Prostate gland (tissue), 2 donors: ENCODE measurements around the gene RCAN1. TPM values are rescaled to one million over a fixed set of nuclear protein-coding genes. Genes with fewer than 3 reads are reported as not detected.
"Not testable (repeated sequence)": the region's sequence is repeated elsewhere in the genome, so short reads cannot be mapped to it uniquely, and the experiment has no call there.

Source experiments
- DNase-seq: peaks from one replicate; pipeline ENCODE4 v3.0.0-alpha.2; 2019; ENCODE audit warnings: low spot score
- H3K27ac ChIP-seq, 2 donors: fragments of 200-600 bp; sonication (generic); 2 replicates each; pipeline ENCODE4 v1.5.1; 2017 to 2019
- H3K27me3 ChIP-seq: fragments of 200-600 bp; sonication (generic); replicated peaks from 2 replicates; pipeline ENCODE4 v1.5.1; 2019; ENCODE audit not compliant: insufficient read depth
- H3K36me3 ChIP-seq, 2 donors: fragments of 200-600 bp; sonication (generic); 1 replicate in 1 of 2; 2 replicates in 1 of 2; pipeline versions ENCODE4 v1.5.1 to v1.8.1; 2017 to 2019
- H3K4me1 ChIP-seq: fragments of 200-600 bp; sonication (generic); replicated peaks from 2 replicates; pipeline ENCODE4 v1.5.1; 2019
- H3K4me3 ChIP-seq, 2 donors: fragments of 200-600 bp; sonication (generic); 2 replicates each; pipeline ENCODE4 v1.5.1; 2017 to 2019
- H3K9me3 ChIP-seq: fragments of 200-600 bp; sonication (generic); 2 replicates; pipeline ENCODE4 v1.5.1; 2017
- POLR2A ChIP-seq: fragments of 450-650 bp; IDR thresholded peaks from one replicate; pipeline ENCODE4 v1.6.1; 2016; ENCODE audit warnings: antibody characterized with exemption, mild to moderate bottlenecking
- POLR2AphosphoS5 ChIP-seq: sonication (generic); formaldehyde crosslinking; IDR thresholded peaks from one replicate; pipeline ENCODE4 v1.6.1; 2017; ENCODE audit warnings: antibody characterized with exemption
- WGBS: methylation state at CpG from one replicate; pipeline ENCODE4 v1.1.5; 2018; 5-methylcytosine and 5-hydroxymethylcytosine counted together
- intact Hi-C: fragments of 100-400 bp; cut with DNase I; formaldehyde crosslinking; loops from one replicate; pipeline ENCODE4 v1.14.2; 2022
- total RNA-seq, 2 donors: library from RNA; depleted of rRNA; stranded (reverse); fragments of >200 nt; gene quantifications; one replicate each; pipeline ENCODE4 v1.1.0, GENCODE V29; 2016

RCAN1 gene
- total RNA-seq, 2 donors from 2014 or later = 12.0 to 14.1 TPM

DNA sequence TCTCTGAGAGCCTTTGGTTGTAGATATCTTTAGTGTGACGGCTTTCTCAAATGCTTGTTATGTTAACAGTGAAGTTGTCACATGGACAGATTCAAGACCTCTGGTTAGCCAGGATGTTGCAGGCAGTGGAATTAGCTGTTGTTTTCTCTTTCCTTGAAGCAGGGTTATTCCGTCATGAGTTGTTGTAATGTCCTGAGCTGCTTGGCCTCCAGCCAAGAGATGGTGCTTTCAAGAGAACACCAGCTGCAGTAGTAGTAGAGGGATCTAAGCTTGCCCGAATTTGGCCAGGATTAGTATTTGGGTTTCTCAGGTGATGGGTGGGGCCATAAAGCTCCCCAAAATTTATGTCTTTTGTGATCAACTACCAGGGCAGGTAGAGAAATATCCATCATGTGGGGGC is 116.3 kb downstream of the RCAN1 start:
- H3K4me1 ChIP-seq = no peaks in the 10 kb centered on the region
- WGBS = 64% methylated on average over 3 of the region's 3 CpGs
- H3K4me3 ChIP-seq = no peak overlapping the region
- DNase-seq = no peak
- TF ChIP-seq POLR2A (no peak), POLR2AphosphoS5 (no peak)
- H3K36me3 ChIP-seq = no peaks in the 10 kb centered on the region
- H3K9me3 ChIP-seq = no peaks in the 10 kb centered on the region
- intact Hi-C loops = no loop called here
- no peak overlapping the region for H3K27ac ChIP-seq
- H3K27me3 ChIP-seq = no peaks in the 10 kb centered on the region

DNA sequence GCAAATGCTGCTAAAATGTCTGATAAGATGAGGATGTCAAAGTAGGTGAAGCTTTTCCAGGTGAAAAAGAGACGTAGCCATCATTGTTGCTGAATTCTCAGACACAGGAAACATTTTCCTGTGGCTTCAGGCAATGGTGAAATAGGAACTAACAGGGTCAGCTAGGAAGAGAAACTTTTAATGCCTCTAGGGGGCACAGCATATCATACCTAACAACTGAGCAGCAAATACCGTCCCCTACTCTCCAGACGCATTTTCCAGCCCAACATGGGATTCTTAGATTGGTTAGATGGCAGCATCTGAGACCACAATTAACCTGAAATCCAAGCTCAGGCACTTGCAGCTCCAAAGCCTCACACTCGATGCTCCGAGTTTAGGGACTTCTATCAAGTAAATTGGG is 131.1 kb downstream of the RCAN1 start:
- H3K36me3 ChIP-seq, DNase-seq, H3K4me3 ChIP-seq, intact Hi-C loops, H3K27ac ChIP-seq, H3K27me3 ChIP-seq, H3K4me1 ChIP-seq, H3K9me3 ChIP-seq: not testable (repeated sequence)
- WGBS = no CpG with 5 or more reads among the region's 5 CpGs

DNA sequence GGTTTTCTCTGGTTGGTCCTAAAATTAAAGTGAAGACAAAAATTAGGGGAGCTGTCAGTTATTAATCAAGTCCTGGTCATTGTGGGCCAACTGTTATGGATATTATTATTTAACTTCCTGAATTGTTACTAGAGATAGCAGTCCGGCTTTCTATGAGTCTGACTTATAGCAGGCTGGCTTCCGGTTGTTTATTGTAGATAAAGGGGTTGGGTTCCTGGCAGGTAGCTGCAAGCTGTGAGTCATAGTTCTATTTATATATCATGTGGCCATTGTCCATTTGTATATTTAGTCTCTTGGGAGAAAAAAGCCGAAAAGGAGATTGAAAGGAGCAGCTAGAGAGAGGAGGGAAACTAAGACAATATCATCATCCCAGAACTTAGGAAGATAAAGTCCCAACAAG is 131.5 kb downstream of the RCAN1 start:
- H3K36me3 ChIP-seq, H3K27ac ChIP-seq, H3K9me3 ChIP-seq, H3K4me1 ChIP-seq, H3K27me3 ChIP-seq, DNase-seq, H3K4me3 ChIP-seq, intact Hi-C loops: not testable (repeated sequence)
- no CpG with 5 or more reads among the region's 3 CpGs for WGBS

DNA sequence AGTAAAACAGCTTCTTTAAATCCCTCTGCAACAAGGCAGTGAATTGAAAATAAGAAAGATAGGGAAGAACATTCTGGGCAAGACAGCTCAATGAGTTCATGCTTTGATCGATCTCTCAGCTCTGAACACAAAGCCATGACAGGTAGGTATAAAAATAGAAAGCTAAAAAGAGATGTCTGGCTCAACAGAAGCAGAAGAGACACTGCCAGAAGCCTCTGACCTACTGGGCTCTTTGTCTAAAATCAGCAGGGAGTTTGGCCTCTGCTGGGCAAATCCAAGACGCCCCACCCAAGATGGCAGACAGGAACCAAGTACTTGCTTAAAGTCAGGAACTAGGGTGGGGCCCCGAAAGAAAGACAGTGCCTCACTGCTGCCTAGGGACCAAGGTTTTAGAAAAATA is 147.6 kb downstream of the RCAN1 start:
- H3K27ac ChIP-seq, H3K27me3 ChIP-seq, H3K36me3 ChIP-seq, H3K4me1 ChIP-seq, intact Hi-C loops, H3K9me3 ChIP-seq, DNase-seq, H3K4me3 ChIP-seq: not testable (repeated sequence)
- WGBS = no CpG with 5 or more reads among the region's 3 CpGs

Other genes with a start within 250 kb of the RCAN1 start
- gene SMIM11, start 239.6 kb downstream of the RCAN1 start, total RNA-seq = 10 to 100 TPM in 1 of 2 donors, 1 to 10 TPM in 1; 8.8 to 12.6 TPM
- not detected for gene SMIM34, start 191.2 kb downstream of the RCAN1 start, total RNA-seq
- gene KCNE1, start 102.9 kb downstream of the RCAN1 start, total RNA-seq = 1 to 10 TPM in 1 of 2 donors, under 1 TPM in 1; 0.32 to 6.7 TPM
- gene CLIC6, start 53.9 kb upstream of the RCAN1 start, total RNA-seq = 1 to 10 TPM; 3.4 to 7.0 TPM